Measurements from ENCODE around the gene LRP5.
"Not testable (repeated sequence)": the region's sequence is repeated elsewhere in the genome, so short reads cannot be mapped to it uniquely, and the experiment has no call there.

The LRP5 gene

DNA sequence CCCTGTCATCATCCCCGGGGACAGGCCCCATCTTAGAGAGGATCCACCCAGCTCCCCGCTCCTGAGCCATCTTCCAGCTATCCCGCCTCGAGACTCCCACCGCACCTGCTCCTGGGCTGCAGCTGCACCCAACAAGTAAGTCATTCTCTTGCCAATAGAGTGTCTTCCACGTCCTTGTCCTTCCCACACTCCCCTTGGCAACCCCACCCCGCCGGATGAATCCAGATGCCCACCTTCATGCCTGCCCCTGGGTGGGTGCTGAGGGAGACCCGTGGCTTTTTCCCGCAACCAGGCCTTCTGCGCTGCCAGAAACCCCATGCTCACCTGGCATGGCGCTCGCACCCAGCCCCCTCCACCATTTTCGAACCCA lies 29.5 kb upstream of the LRP5 start:
- no peak for DNase-seq

GRCh38 chr11:68284588-68284987 lies 27.8 kb upstream of the LRP5 start:
- DNase-seq: not testable (repeated sequence)

- DNase-seq: no peak
These were observed 25.0 kb upstream of the LRP5 start for GRCh38 chr11:68287419-68287818.

DNA sequence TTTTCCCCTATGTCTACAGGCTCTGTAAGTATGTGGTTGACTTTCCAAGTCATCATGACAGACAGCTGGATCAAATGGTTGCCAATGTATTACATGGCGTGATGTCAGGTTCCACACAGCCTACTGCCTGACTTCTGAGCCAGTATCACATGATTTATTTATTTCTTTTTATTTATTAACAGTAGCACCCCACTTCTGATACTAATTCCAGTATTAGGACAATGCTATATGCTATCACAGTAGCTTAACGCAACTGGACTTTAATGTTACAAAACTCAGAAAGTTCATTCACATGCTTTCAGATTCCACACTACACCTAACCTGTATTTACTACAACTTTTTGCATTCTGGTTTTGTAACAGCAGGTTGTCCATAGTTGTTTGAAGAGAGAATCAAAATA lies 22.9 kb upstream of the LRP5 start:
- no peak for DNase-seq

DNA sequence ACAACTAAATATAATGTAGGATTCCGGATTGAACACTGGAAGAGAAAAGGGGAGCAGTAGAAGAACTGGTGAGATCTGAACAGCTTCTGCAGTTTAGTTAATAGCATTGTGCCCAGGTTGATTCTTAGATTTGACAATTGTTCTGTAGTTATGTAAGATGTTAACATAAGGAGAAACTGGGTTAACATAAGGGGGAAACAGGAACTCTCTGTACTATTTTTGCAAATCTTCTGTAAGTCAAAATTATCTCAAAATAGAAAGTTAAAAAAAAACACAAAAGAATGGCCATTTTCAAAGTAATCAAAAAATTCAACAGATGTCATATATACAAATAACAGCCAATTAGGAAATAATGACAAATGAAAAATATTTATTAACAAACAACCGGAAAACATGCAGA lies 18.7 kb upstream of the LRP5 start:
- no peak for DNase-seq

GRCh38 chr11:68295271-68295670 lies 17.1 kb upstream of the LRP5 start:
- no peak for DNase-seq

GRCh38 chr11:68295940-68296339 lies 16.5 kb upstream of the LRP5 start:
- no peak for DNase-seq

DNA sequence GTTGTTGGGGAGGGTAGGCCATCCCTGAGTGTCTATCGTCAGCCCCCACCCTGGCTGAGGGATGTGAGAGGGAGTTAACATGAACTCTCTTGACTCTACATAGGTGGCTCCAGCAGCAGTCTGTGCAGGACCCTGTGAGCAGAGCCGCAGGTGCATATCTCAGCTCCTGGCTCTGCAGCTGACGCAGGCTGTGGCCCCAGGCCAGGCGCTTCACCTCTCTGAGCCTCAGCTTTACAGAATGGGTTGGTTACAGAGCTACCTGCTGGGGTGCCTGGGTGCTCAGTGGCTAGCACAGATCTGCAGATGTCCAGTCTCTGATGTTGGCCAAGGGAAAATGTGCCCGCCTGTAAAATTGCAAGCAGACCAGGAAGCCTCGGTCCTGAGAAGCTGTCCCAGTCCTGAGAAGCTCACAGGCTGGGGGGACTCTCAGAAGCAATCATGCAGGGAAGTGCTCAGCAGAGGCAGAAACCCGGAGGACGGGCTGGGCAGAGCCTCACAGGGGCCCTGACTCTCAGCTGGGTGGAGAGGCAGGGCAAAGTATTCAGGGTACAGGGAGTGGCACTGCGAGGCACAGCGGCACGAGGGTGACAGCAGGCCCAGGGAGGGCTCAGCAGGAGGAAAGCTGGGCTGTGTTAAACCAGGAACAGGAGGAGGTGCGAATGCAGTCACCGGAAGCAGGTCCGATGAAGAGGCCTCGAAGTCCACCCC lies 15.9 kb upstream of the LRP5 start:
- DNase-seq: no peak

DNA sequence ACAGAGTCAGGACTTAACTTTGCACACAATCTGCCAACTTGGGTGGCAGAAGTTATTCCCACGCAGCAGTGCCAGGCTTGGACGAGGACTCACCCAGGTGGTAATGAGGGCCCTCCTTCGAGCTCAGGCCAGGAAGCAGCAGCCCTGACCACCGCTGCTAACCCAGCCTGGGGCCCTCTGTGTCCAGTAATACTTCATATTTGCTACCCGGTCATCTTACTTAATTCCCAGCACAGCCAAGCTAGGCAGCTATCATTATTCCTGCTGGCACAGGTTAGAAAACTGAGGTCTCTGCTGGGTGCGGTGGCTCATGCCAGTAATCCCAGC lies 15.4 kb upstream of the LRP5 start:
- no peak for DNase-seq

DNA sequence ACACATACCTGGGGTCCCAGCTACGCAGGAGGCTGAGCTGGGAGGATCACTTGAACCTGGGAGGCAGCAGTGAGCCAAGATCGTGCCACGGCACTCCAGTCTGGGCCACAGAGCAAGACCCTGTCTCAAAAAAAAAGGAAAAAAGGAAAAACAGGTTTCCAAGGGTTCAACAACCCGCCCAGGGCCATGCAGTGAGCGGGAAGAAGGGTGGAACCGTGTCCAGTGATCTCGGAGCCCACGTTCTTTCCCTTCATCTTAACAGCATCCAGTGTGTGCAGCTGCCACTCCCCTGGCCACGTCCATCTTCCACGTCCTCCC lies 14.9 kb upstream of the LRP5 start:
- no peak for DNase-seq

DNA sequence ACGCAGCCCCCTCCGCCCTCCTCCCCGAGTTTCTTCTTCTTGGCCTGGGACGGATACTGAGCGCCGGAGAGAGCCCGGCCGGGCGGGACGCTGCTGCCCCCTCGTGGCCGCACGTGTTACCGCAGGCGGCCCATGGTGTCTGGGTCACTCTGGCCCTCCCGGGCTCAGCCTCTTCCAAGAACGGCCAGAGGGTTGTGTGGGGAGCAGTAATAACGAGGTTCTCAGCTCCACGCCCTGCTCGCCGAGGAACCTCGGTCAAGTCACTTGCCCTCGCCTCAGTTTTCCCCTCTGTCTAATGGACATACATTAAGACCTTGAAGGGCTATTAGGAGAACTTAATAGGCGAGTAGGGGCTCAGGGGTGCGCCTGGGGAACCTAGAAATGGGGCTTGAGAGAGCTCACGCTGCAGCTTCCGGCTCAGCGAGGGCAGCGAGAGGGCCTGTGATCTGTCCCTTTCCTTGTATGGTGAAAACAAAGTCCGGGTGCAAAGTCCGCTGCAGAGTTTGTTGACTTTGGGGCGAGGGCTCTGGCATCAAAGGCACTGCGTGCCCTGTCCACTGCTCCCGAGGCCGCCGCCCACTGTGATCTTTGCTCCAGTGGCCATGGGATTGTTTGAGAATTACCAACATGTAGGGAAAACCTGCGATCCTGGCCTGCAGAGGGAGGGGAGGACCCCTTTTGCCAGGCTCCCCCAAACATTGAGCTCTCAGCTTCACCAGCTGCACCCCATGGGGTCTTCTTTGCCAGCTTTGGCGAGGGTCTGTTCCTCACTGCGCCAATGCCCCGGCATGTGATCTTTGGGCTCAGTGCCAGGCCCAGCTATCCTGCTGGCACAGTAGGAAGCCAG lies 14.4 kb upstream of the LRP5 start:
- DNase-seq: peak; percentile 89

DNA sequence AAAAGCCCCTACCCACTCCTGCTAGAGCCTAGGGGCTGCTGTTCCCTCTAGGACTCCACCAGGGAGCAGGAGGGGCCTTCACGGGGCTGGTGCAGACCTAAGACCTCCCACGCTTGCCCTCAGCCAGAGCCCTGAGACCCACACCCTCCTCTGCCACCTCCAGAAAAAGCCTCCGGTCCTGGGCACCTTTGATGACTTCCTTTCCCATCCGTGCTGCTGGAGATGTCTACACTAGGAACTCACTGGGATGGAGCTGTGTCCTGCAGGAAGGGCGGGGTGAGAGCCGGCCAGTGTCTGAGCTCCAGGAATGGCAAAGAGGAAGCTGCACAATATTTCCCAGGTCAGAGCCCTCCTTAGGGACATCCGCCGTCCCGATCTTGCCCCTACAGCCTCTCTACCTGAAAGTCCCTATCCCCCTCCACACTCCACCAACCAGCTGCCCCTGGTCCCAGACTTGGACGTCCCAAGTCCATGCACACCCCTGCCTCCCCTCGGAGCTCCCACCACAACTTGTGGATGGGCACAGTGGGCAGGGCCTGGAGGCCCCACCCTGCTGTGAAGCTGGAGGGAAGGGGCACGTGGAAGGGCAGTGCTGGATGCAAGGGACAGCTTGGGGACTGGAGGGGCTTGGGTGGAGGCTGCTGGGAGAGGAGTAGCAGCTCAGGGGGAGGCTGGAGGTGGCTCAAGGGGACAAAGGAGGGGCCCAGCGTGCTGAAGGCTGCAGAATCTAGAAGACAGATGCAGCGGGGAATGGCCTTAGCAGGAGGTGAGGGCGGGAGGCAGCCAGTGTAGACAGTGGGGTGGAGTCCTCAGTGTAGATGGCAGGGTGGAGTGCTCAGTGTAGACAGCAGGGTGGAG lies 13.5 kb upstream of the LRP5 start:
- DNase-seq: no peak

DNA sequence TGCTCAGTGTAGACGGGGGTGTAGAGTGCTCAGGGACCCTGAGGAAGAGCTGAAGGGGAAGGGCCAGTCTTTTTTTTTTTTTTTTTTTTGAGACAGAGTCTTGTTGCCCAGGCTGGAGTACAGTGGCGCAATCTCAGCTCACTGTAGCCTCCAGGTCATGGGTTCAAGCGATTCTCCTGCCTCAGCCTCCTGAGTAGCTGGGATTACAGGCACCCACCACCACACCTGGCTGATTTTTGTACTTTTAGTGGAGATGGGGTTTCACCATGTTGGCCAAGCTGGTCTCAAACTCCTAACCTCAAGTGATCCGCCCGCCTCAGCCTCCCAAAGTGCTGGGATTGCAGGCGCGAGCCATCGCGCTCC lies 12.9 kb upstream of the LRP5 start:
- DNase-seq: not testable (repeated sequence)

DNA sequence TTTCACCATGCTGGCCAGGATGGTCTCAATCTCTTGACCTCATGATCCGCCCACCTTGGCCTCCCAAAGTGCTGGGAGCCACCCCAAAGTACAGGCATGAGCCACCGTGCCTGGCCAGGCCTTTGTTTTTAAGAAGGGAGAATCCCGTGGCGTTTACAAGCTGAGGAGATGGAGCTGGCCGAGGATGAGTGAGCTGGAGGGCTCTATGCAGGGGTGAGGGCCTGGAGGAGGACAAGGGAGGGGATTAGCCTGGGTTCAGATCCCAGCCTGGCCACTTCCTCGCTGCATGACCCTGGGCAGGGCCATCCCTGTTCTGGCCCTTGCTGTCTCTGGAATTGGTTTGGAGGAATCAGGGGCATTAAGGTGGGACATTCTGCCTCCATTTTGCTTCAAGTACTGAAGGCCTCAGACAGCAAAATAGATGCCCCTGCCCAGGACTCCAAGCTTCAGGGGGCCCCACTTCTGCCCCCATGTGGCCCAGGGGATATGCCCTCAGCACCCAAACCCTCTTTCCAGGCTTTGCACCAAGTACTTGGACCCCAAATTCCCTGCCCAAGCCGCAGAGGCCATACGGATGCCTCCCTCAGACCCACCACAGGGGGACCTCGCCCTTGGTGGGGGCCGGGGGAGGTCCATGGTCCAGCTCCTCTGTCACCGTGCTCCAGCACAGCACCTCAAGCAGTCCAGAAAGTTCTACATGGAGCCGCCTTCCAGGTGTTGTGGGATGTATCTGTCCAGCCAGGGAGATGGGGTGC lies 12.1 kb upstream of the LRP5 start:
- no peak for DNase-seq

GRCh38 chr11:68302256-68302655 lies 10.1 kb upstream of the LRP5 start:
- no peak for DNase-seq

GRCh38 chr11:68302670-68303069 lies 9.7 kb upstream of the LRP5 start:
- DNase-seq: peak; percentile 55

DNA sequence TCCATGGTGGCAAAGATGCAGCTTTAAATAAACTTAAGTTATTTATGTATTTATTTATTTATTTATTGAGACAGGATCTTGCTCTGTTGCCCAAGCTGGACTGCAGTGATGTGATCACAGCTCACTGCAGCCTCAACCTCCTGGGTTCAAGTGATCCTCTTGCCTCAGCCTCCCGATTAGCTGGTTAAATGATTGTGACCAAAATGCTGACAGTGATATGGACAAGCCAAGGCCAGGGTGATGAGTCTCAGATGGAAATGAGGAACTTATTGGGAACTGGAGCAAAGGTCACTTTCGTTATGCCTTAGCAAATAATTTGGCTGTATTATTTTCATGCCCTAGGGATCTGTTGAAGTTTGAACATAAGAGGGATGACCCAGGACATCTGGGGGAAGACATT lies 9.3 kb upstream of the LRP5 start:
- DNase-seq: no peak

DNA sequence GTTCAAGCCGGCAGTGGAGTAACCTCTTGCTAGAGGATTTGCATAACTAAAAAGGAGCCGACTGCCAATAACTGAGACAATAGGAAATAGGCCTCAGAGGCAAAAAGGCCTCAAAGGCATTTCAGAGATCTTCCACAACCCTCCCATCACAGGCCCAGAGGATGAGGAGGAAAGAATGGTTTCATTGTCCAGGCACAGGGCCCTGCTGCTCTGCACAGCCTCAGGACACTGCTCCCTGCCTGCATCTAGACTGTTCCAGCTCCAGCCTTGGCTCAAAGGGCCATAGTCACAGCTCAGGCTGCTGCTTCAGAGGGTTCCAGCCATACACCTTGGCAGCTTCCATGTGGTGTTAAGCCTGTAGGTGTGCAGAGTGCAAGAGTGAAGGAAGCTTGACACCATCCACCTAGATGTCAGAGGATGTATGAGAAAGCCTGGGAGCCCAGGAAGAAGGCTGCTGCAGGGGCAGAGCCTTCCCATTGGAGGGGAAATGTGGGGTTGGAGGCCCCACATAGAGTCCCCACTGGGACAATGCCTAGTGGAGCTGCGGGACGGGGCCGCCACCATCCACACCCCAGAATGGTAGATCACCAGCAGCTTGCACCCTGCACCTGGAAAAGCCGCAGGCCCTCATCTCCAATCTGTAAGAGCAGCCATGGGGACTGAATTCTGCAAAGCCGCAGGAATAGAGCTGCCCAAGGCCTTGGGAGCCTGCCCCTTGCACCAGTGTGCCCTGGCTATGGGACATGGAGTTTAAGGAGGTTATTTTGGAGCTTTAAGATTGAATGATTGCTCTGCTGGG lies 8.2 kb upstream of the LRP5 start:
- DNase-seq: no peak

- DNase-seq: no peak
These were observed 5.8 kb upstream of the LRP5 start for GRCh38 chr11:68306636-68307035.

DNA sequence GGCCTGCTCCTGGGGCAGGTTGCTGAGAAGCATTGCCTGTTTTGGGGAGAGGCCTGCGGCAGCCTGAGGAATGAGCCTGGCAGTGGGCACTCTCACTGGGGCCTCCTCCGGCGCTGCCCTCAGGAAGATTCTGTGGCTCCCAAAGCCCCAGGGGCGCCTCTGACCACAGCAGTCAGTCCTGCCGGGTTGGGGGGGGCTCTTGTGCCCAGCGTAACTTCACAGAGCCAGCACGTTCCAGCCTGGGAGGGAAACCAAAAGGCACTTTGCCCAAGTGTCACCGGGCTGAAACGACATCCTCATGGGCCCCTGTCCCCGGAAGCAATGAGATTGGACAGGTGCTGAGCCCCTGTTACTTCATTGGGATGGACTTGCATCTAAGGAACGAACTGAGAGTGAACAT lies 4.3 kb upstream of the LRP5 start:
- no peak for DNase-seq

DNA sequence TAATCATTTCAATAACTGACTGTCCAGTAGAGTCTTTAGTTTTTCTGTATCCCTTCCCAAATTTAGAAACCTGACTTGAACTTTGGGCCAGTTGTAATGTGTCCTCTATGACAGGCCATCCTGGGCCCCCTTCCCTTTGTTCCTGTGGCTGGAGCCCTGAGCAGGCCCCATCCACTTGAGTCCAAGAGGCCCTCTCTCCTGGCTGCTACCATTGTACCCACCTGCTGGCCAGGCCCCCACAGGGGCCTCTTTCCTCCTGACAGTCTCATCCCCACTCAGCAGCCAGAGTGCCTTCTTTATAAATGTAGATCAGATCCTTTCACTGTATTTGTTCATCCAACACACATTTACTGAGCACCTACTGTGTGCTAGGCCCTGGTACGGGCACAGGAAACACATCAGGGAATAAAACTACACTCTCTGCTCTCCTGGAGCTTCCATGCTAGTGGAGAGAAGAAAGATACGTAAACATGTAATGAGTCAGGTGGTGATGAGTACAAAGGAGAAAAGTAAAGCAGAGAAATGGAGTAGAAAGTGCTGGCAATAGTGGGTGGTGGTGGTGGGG lies 2.7 kb upstream of the LRP5 start:
- no peak for DNase-seq

Data from islet precursor cell (in vitro differentiated cells).